ENCODE measurements around the gene TMEM154.

TMEM154 gene

DNA sequence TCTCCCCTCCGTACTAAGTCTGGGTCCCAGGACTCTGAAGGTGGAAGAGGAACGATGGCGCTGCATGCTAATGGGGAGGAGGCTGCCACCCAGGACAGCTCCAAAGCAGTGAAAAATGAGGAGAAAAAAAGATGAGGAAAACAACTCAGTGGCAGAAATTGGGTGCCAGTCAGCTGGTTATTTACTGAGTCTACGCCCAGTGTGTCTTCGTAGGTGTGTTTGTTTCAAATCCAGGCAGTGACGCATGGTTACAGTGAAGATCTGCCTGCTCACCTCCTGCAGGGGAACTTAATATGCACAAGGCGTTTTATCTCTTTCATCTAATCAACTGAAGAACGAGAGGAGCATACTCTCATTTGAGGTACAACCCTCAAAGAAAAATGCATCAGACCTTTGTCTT, 73.0 kb downstream of the TMEM154 start:
- Histone ChIP-seq H3K14ac (ENCODE audit: low read length in 2 of 2) (no peak overlapping the region), H2AK5ac (ENCODE audit: low read length, severe bottlenecking) (no peak overlapping the region), H3K4ac (ENCODE audit: low read depth in 1 of 2, low read length in 2 of 2) (peak overlapping the region in 1 of 2 experiments; percentile 38), H2AFZ (ENCODE audit: low read depth, low read length) (peak overlapping the region; percentile 8), H2BK15ac (ENCODE audit: low read depth, poor library complexity, severe bottlenecking) (no peak overlapping the region), H3K79me1 (replicated peaks; ENCODE audit: low read length, poor library complexity, severe bottlenecking) (no peaks in the 10 kb centered on the region), H3K9ac (ENCODE audit: low read length) (no peak overlapping the region), H3K27ac (ENCODE audit: low read length, poor library complexity, severe bottlenecking) (no peak overlapping the region), H4K8ac (ENCODE audit: low read length) (no peak overlapping the region), H2BK5ac (ENCODE audit: low read depth, low read length, poor library complexity, severe bottlenecking) (no peak overlapping the region), H2BK12ac (ENCODE audit: low read length in 2 of 2) (no peak overlapping the region), H3K4me1 (ENCODE audit: control insufficient read depth, insufficient read depth, low read depth, low read length) (peaks cover 12% of the 10 kb centered on the region), H4K91ac (ENCODE audit: low read length) (no peak overlapping the region), H2BK120ac (ENCODE audit: low read depth, low read length) (no peak overlapping the region), H3K36me3 (ENCODE audit: control insufficient read depth in 1 of 2, insufficient read depth in 2 of 2, low read depth in 1 of 2, low read length in 2 of 2) (no peaks in the 10 kb centered on the region), H3K4me3 (ENCODE audit: insufficient read depth in 1 of 2, low read depth in 1 of 2, low read length in 2 of 2) (no peak overlapping the region), H3K4me2 (ENCODE audit: low read length, poor library complexity, severe bottlenecking) (no peak overlapping the region), H3K23ac (ENCODE audit: low read length in 2 of 2) (no peak overlapping the region), H3K9me3 (ENCODE audit: control insufficient read depth, low read length) (no peaks in the 10 kb centered on the region), H3K27me3 (ENCODE audit: control insufficient read depth in 1 of 2, insufficient read depth in 1 of 2, low read length in 2 of 2) (peaks cover 0 to 16% of the 10 kb centered on the region in 2 experiments), H3K18ac (ENCODE audit: low read depth in 1 of 2, low read length in 2 of 2) (peak overlapping the region in 1 of 2 experiments; percentile 58)
- DNase-seq, result no peak
- 69% methylated on average over 8 of the region's 8 CpGs for WGBS

DNA sequence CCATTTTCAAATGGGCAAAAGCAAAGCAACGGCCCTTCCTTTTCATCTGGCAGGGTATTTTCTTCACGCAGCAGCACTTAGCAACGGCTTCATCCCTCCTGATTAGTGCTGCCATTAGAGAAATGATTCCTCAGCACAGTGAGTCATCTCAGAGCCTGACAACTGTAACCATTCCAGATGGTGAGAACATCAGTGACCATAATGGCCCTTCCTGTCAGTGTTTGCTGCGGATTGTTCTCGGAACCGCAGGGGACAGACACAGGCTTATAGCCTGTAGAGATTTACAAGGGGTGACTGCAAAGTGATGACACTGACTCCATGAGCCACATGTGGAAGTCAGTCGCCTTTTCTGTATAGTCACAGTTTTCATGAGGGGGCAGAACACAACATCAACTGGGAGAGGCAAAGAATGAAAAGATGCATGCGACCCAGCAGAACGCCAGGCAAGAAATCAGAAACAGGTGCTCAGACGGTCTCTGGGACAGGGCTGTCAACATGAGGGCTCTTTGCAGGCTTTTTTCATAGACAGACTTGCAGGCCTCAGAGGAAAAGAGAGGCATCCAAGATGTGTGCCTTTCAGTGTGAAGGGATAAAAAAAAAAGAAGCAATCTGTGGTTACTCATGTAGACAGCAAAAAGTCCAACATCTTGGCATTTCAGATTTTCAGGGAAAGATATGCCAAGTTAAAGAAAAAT, 74.0 kb downstream of the TMEM154 start:
- 28% methylated on average over 10 of the region's 10 CpGs for WGBS
- no peak overlapping the region for H2AFZ ChIP-seq (ENCODE audit: low read depth, low read length)
- H4K91ac ChIP-seq (ENCODE audit: low read length), result no peak overlapping the region

GRCh38 chr4:152605031-152605430, 74.8 kb downstream of the TMEM154 start:
- no peak overlapping the region for H2AK5ac ChIP-seq (ENCODE audit: low read length, severe bottlenecking)
- no peaks in the 10 kb centered on the region for H3K36me3 ChIP-seq (ENCODE audit: control insufficient read depth in 1 of 2, insufficient read depth in 2 of 2, low read depth in 1 of 2, low read length in 2 of 2)
- no peak overlapping the region for H2BK15ac ChIP-seq (ENCODE audit: low read depth, poor library complexity, severe bottlenecking)
- WGBS, result 83% methylated on average over 2 of the region's 2 CpGs
- H2AFZ ChIP-seq (ENCODE audit: low read depth, low read length), result no peak overlapping the region
- no peak overlapping the region for H3K4me2 ChIP-seq (ENCODE audit: low read length, poor library complexity, severe bottlenecking)
- no peak overlapping the region for H4K8ac ChIP-seq (ENCODE audit: low read length)
- no peak for DNase-seq
- no peak overlapping the region for H3K23ac ChIP-seq (ENCODE audit: low read length in 2 of 2)
- H3K18ac ChIP-seq (ENCODE audit: low read depth in 1 of 2, low read length in 2 of 2), result no peak overlapping the region
- H2BK120ac ChIP-seq (ENCODE audit: low read depth, low read length), result no peak overlapping the region
- no peak overlapping the region for H3K4ac ChIP-seq (ENCODE audit: low read depth in 1 of 2, low read length in 2 of 2)
- peaks cover 12% of the 10 kb centered on the region for H3K4me1 ChIP-seq (ENCODE audit: control insufficient read depth, insufficient read depth, low read depth, low read length)
- no peak overlapping the region for H2BK12ac ChIP-seq (ENCODE audit: low read length in 2 of 2)
- H2BK5ac ChIP-seq (ENCODE audit: low read depth, low read length, poor library complexity, severe bottlenecking), result no peak overlapping the region
- H3K27ac ChIP-seq (ENCODE audit: low read length, poor library complexity, severe bottlenecking), result no peak overlapping the region
- H3K9me3 ChIP-seq (ENCODE audit: control insufficient read depth, low read length), result no peaks in the 10 kb centered on the region
- no peak overlapping the region for H3K14ac ChIP-seq (ENCODE audit: low read length in 2 of 2)
- peaks cover 0 to 11% of the 10 kb centered on the region in 2 experiments for H3K27me3 ChIP-seq (ENCODE audit: control insufficient read depth in 1 of 2, insufficient read depth in 1 of 2, low read length in 2 of 2)
- H3K9ac ChIP-seq (ENCODE audit: low read length), result peak overlapping the region; percentile 37
- no peak overlapping the region for H3K4me3 ChIP-seq (ENCODE audit: insufficient read depth in 1 of 2, low read depth in 1 of 2, low read length in 2 of 2)
- H3K79me1 ChIP-seq (replicated peaks; ENCODE audit: low read length, poor library complexity, severe bottlenecking), result no peaks in the 10 kb centered on the region
- H4K91ac ChIP-seq (ENCODE audit: low read length), result no peak overlapping the region

More for the DNA sequence above, 74.0 kb downstream of the TMEM154 start:
- H4K8ac ChIP-seq (ENCODE audit: low read length), result no peak overlapping the region
- H3K18ac ChIP-seq (ENCODE audit: low read depth in 1 of 2, low read length in 2 of 2), result peak overlapping the region in 1 of 2 experiments; percentile 46
- peaks cover 0 to 13% of the 10 kb centered on the region in 2 experiments for H3K27me3 ChIP-seq (ENCODE audit: control insufficient read depth in 1 of 2, insufficient read depth in 1 of 2, low read length in 2 of 2)
- H3K4me2 ChIP-seq (ENCODE audit: low read length, poor library complexity, severe bottlenecking), result no peak overlapping the region
- no peak overlapping the region for H2BK15ac ChIP-seq (ENCODE audit: low read depth, poor library complexity, severe bottlenecking)
- peaks cover 12% of the 10 kb centered on the region for H3K4me1 ChIP-seq (ENCODE audit: control insufficient read depth, insufficient read depth, low read depth, low read length)
- no peaks in the 10 kb centered on the region for H3K36me3 ChIP-seq (ENCODE audit: control insufficient read depth in 1 of 2, insufficient read depth in 2 of 2, low read depth in 1 of 2, low read length in 2 of 2)
- no peak overlapping the region for H3K27ac ChIP-seq (ENCODE audit: low read length, poor library complexity, severe bottlenecking)
- H3K79me1 ChIP-seq (replicated peaks; ENCODE audit: low read length, poor library complexity, severe bottlenecking), result no peaks in the 10 kb centered on the region
- no peak overlapping the region for H2BK12ac ChIP-seq (ENCODE audit: low read length in 2 of 2)
- no peak overlapping the region for H2AK5ac ChIP-seq (ENCODE audit: low read length, severe bottlenecking)
- peak overlapping the region in 1 of 2 experiments; percentile 7 for H3K4ac ChIP-seq (ENCODE audit: low read depth in 1 of 2, low read length in 2 of 2)
- no peak overlapping the region for H2BK5ac ChIP-seq (ENCODE audit: low read depth, low read length, poor library complexity, severe bottlenecking)
- peak overlapping the region in 1 of 2 experiments; percentile 42 for H3K4me3 ChIP-seq (ENCODE audit: insufficient read depth in 1 of 2, low read depth in 1 of 2, low read length in 2 of 2)
- peak; percentile 90 for DNase-seq
- H3K23ac ChIP-seq (ENCODE audit: low read length in 2 of 2), result no peak overlapping the region
- no peak overlapping the region for H3K14ac ChIP-seq (ENCODE audit: low read length in 2 of 2)
- H3K9me3 ChIP-seq (ENCODE audit: control insufficient read depth, low read length), result no peaks in the 10 kb centered on the region
- H2BK120ac ChIP-seq (ENCODE audit: low read depth, low read length), result no peak overlapping the region
- peak overlapping the region; percentile 37 for H3K9ac ChIP-seq (ENCODE audit: low read length)

DNA sequence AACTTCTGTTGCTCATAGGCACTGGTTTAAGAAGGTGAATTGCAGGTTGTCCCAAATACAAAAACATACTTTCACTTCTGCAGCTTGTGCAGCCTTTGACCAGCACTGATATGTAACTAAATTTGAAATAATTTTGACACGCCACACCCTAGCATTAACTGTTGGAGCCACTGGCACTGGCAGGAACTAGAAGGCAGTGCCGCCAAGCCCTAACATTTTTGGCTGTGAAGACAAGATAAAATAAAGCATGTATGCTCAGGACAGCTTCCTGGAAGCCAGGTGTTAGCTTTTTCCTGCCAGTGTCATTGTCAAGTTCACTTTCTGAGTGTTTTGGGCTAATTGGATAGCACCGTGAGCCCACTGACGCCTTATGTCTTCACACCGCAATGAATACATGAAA, 78.6 kb downstream of the TMEM154 start:
- Histone ChIP-seq H4K8ac (ENCODE audit: low read length) (no peak overlapping the region), H2BK15ac (ENCODE audit: low read depth, poor library complexity, severe bottlenecking) (no peak overlapping the region), H3K27me3 (ENCODE audit: control insufficient read depth in 1 of 2, insufficient read depth in 1 of 2, low read length in 2 of 2) (peaks cover 0 to 10% of the 10 kb centered on the region in 2 experiments), H3K27ac (ENCODE audit: low read length, poor library complexity, severe bottlenecking) (no peak overlapping the region), H3K4ac (ENCODE audit: low read depth in 1 of 2, low read length in 2 of 2) (no peak overlapping the region), H2AFZ (ENCODE audit: low read depth, low read length) (no peak overlapping the region), H3K18ac (ENCODE audit: low read depth in 1 of 2, low read length in 2 of 2) (no peak overlapping the region), H3K14ac (ENCODE audit: low read length in 2 of 2) (no peak overlapping the region), H3K9ac (ENCODE audit: low read length) (no peak overlapping the region), H4K91ac (ENCODE audit: low read length) (no peak overlapping the region), H2BK120ac (ENCODE audit: low read depth, low read length) (no peak overlapping the region), H2BK5ac (ENCODE audit: low read depth, low read length, poor library complexity, severe bottlenecking) (no peak overlapping the region), H3K79me1 (replicated peaks; ENCODE audit: low read length, poor library complexity, severe bottlenecking) (no peaks in the 10 kb centered on the region), H3K23ac (ENCODE audit: low read length in 2 of 2) (no peak overlapping the region), H2AK5ac (ENCODE audit: low read length, severe bottlenecking) (no peak overlapping the region), H3K4me3 (ENCODE audit: insufficient read depth in 1 of 2, low read depth in 1 of 2, low read length in 2 of 2) (no peak overlapping the region), H2BK12ac (ENCODE audit: low read length in 2 of 2) (no peak overlapping the region), H3K36me3 (ENCODE audit: control insufficient read depth in 1 of 2, insufficient read depth in 2 of 2, low read depth in 1 of 2, low read length in 2 of 2) (no peaks in the 10 kb centered on the region), H3K4me2 (ENCODE audit: low read length, poor library complexity, severe bottlenecking) (no peak overlapping the region), H3K9me3 (ENCODE audit: control insufficient read depth, low read length) (no peaks in the 10 kb centered on the region), H3K4me1 (ENCODE audit: control insufficient read depth, insufficient read depth, low read depth, low read length) (peaks cover 9% of the 10 kb centered on the region)
- 94% methylated on average over 5 of the region's 5 CpGs for WGBS
- no peak for DNase-seq
